ENCODE results near the gene PTGER3. TPM values are rescaled to one million over a fixed set of nuclear protein-coding genes. Genes with fewer than 3 reads are reported as not detected.

Gene PTGER3
- total RNA-seq, 1 donor from 2014 or later, result under 0.01 TPM

DNA sequence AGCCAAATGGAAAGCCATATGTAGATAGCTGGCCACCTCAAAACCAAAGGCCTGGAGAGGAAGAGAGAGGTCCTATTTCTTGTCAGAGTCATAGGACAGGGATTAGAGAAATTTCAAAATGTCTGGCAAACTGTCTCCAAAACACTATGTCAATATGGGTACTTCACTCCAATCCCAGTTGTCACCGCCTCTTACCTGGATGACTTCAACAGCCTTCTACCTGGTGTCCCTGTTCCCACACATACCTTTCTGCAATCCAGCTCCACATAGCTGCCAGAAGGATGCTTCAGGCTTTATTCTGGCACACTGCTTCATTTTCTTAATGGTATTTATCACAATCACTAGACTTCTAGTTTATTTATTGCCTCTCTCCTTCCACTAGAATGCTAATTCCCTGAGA lies 14.5 kb downstream of the PTGER3 start:
- DNase-seq (ENCODE audit: low read depth), result no peak
- FAIRE-seq, result no peak
- Histone ChIP-seq H3K27me3 (ENCODE audit: control insufficient read depth, insufficient read depth, low read length) (no peaks in the 10 kb centered on the region), H3K4me3 (ENCODE audit: low read depth, low read length) (no peak overlapping the region), H3K36me3 (ENCODE audit: control insufficient read depth, insufficient read depth, low read length) (no peaks in the 10 kb centered on the region)
- TF ChIP-seq, protein P1, sequence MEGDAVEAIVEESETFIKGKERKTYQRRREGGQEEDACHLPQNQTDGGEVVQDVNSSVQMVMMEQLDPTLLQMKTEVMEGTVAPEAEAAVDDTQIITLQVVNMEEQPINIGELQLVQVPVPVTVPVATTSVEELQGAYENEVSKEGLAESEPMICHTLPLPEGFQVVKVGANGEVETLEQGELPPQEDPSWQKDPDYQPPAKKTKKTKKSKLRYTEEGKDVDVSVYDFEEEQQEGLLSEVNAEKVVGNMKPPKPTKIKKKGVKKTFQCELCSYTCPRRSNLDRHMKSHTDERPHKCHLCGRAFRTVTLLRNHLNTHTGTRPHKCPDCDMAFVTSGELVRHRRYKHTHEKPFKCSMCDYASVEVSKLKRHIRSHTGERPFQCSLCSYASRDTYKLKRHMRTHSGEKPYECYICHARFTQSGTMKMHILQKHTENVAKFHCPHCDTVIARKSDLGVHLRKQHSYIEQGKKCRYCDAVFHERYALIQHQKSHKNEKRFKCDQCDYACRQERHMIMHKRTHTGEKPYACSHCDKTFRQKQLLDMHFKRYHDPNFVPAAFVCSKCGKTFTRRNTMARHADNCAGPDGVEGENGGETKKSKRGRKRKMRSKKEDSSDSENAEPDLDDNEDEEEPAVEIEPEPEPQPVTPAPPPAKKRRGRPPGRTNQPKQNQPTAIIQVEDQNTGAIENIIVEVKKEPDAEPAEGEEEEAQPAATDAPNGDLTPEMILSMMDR (IDR thresholded peaks at IDR 0.05; ENCODE audit: insufficient read depth, low read length, severe bottlenecking), result no peak

DNA sequence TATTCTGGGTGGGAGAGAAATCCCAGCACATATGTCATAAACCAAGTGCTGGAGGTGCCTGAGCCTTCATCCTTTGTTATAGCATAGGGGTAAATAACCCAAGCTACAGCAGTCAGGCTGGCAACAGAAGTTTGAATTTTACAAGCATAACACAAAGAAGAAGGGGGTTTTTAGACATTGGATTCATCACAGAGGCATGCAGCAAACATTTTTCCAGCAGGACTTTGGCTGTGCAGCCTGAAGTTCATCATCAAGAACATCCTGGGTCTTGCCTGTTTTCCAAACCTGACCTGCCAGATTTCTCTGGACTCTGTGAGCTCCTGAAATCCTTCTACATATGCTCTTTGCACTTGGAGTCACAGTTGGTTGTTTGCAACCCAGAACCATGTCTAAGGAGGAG lies 16.2 kb downstream of the PTGER3 start:
- FAIRE-seq (no peak), DNase-seq (ENCODE audit: low read depth) (no peak)
- H3K27me3 ChIP-seq (ENCODE audit: control insufficient read depth, insufficient read depth, low read length), result no peaks in the 10 kb centered on the region
- H3K4me3 ChIP-seq (ENCODE audit: low read depth, low read length), result no peak overlapping the region
- no peaks in the 10 kb centered on the region for H3K36me3 ChIP-seq (ENCODE audit: control insufficient read depth, insufficient read depth, low read length)
- TF ChIP-seq, protein P1 (IDR thresholded peaks at IDR 0.05; ENCODE audit: insufficient read depth, low read length, severe bottlenecking), result no peak

DNA sequence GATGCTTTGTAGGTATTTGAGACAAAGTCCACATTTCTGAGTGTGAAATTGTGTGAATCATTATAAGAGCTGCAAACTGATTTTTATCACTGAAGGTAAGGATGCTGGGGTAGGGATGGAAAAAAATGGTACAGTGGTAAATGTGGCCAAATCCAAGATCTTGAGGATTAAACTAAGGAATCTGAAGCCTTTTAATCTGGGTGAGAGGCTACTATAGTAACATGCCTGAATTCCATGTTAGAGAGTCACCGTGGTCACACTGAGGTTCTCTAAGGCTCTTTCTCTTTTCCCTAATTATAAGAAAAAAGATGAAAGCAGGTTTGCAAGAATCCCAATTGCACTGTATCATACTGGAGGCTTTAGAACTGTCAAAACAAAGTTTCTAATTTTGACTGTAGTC lies 17.6 kb downstream of the PTGER3 start:
- H3K36me3 ChIP-seq (ENCODE audit: control insufficient read depth, insufficient read depth, low read length), result no peaks in the 10 kb centered on the region
- TF ChIP-seq, protein P1 (IDR thresholded peaks at IDR 0.05; ENCODE audit: insufficient read depth, low read length, severe bottlenecking), result no peak
- FAIRE-seq (no peak), DNase-seq (ENCODE audit: low read depth) (no peak)
- no peaks in the 10 kb centered on the region for H3K27me3 ChIP-seq (ENCODE audit: control insufficient read depth, insufficient read depth, low read length)
- no peak overlapping the region for H3K4me3 ChIP-seq (ENCODE audit: low read depth, low read length)

DNA sequence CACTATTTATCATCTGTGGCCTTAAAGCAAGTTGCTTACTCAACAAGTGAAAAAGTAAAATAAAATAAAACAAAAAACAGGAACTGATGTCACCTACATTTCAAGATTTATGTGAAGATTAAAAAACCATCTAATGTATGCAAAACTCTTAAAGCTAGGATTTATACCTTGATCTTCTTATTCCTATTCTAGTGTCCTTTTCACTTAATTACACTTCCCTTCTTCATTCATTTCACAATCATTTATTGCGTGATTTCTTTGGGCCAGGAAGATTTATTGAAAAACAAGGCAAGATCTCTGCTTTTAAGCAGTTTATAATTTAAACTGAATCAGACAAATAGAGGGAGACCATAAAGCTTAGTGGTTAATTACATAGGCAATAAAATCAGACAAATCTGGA lies 18.6 kb downstream of the PTGER3 start:
- H3K4me3 ChIP-seq (ENCODE audit: low read depth, low read length), result no peak overlapping the region
- no peaks in the 10 kb centered on the region for H3K27me3 ChIP-seq (ENCODE audit: control insufficient read depth, insufficient read depth, low read length)
- FAIRE-seq (no peak), DNase-seq (ENCODE audit: low read depth) (no peak)
- H3K36me3 ChIP-seq (ENCODE audit: control insufficient read depth, insufficient read depth, low read length), result no peaks in the 10 kb centered on the region
- TF ChIP-seq, protein P1 (IDR thresholded peaks at IDR 0.05; ENCODE audit: insufficient read depth, low read length, severe bottlenecking), result no peak

DNA sequence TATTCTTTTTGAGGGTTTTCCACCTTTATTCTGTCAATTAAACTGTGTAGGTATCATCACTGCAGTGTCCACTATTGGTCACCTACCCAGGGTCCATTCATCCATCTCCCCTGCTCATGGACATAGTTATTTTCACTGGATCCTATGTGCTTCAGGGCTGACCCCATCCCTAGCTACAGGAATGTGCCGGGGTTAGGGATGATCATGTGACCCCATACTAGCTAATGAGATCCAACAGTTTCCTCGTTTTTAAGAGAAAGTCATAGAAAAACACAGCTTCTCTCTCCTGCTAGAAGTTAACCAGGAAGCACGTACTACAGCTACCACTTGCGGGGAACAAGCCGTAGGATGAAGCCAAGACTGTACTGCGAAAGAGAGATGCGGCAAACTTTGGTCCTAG lies 19.6 kb downstream of the PTGER3 start:
- no peaks in the 10 kb centered on the region for H3K27me3 ChIP-seq (ENCODE audit: control insufficient read depth, insufficient read depth, low read length)
- TF ChIP-seq, protein P1 (IDR thresholded peaks at IDR 0.05; ENCODE audit: insufficient read depth, low read length, severe bottlenecking), result no peak
- FAIRE-seq (no peak), DNase-seq (ENCODE audit: low read depth) (no peak)
- no peak overlapping the region for H3K4me3 ChIP-seq (ENCODE audit: low read depth, low read length)
- no peaks in the 10 kb centered on the region for H3K36me3 ChIP-seq (ENCODE audit: control insufficient read depth, insufficient read depth, low read length)

DNA sequence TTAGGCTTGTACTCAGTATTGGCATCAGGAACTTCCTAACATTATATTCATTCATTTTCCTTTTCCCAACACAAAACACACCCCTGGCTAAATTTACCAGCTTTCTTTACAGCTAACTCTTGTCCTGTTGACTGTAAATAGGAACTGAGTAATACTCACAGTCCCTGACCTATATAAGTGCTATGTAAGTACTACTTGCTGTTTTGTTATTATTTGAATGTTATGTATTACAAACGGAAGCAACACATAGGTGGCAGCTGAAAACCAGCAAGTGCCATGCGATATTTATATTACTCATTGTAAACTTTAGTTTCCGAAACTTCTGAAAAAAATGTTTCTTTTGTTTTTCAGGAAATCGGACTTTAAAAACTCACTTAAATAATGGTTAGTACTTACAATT lies 21.5 kb downstream of the PTGER3 start:
- FAIRE-seq (no peak), DNase-seq (ENCODE audit: low read depth) (no peak)
- H3K36me3 ChIP-seq (ENCODE audit: control insufficient read depth, insufficient read depth, low read length), result no peaks in the 10 kb centered on the region
- TF ChIP-seq, protein P1 (IDR thresholded peaks at IDR 0.05; ENCODE audit: insufficient read depth, low read length, severe bottlenecking), result no peak
- no peaks in the 10 kb centered on the region for H3K27me3 ChIP-seq (ENCODE audit: control insufficient read depth, insufficient read depth, low read length)
- H3K4me3 ChIP-seq (ENCODE audit: low read depth, low read length), result no peak overlapping the region
